Loucy (cell line): ENCODE data around the gene CCDC9B.

Experiments
- H2AFZ ChIP-seq: fragments of 200-600 bp; sonication (generic); 2 replicates; pipeline ENCODE4 v1.6.0; 2016; ENCODE audit warnings: antibody characterized with exemption, mild to moderate bottlenecking, low read length, moderate library complexity
- H3F3A ChIP-seq: fragments of 200-600 bp; 2 replicates; pipeline ENCODE4 v1.6.0; 2016; ENCODE audit warnings: antibody characterized with exemption, low read depth, mild to moderate bottlenecking
- H3K27me3 ChIP-seq: fragments of 200-600 bp; sonication (generic); 2 replicates; pipeline ENCODE4 v1.6.1; 2014; ENCODE audit warnings: low read length, mild to moderate bottlenecking; ENCODE audit not compliant: insufficient read depth, poor library complexity, severe bottlenecking
- H3K36me3 ChIP-seq: fragments of 200-600 bp; sonication (generic); 2 replicates; pipeline ENCODE4 v1.6.1; 2016; ENCODE audit warnings: low read length; ENCODE audit not compliant: insufficient read depth
- H3K4me1 ChIP-seq: fragments of 200-600 bp; sonication (generic); 2 replicates; pipeline ENCODE4 v1.5.1; 2014; ENCODE audit warnings: low read length, mild to moderate bottlenecking; ENCODE audit not compliant: insufficient read depth, poor library complexity, severe bottlenecking
- H3K4me2 ChIP-seq: fragments of 200-600 bp; sonication (generic); 2 replicates; pipeline ENCODE4 v1.6.0; 2014; ENCODE audit warnings: antibody characterized with exemption, low read length, low read depth, mild to moderate bottlenecking; ENCODE audit not compliant: poor library complexity, severe bottlenecking
- H3K4me3 ChIP-seq: fragments of 200-600 bp; sonication (generic); 2 replicates; pipeline ENCODE4 v1.5.1; 2014; ENCODE audit warnings: low read length, mild to moderate bottlenecking, mixed read lengths; ENCODE audit not compliant: poor library complexity, severe bottlenecking
- H3K79me2 ChIP-seq: fragments of 200-600 bp; sonication (generic); 2 replicates; pipeline ENCODE4 v1.6.1; 2014; ENCODE audit warnings: low read length; ENCODE audit not compliant: insufficient read depth
- H3K9ac ChIP-seq: fragments of 200-600 bp; sonication (generic); 2 replicates; pipeline ENCODE4 v1.6.0; 2014; ENCODE audit warnings: mild to moderate bottlenecking, low read depth, low read length, moderate library complexity; ENCODE audit not compliant: poor library complexity, severe bottlenecking
- H3K9me2 ChIP-seq: fragments of 200-600 bp; sonication (generic); replicated peaks from 2 replicates; pipeline ENCODE4 v1.6.1; 2016; ENCODE audit warnings: low read depth, low read length, mixed read lengths
- H3K9me3 ChIP-seq: fragments of 200-600 bp; sonication (generic); 2 replicates; pipeline ENCODE4 v1.6.1; 2014; ENCODE audit warnings: mild to moderate bottlenecking, antibody characterized with exemption, low read length, low read depth; ENCODE audit not compliant: insufficient read depth
- H4K20me1 ChIP-seq: fragments of 200-600 bp; sonication (generic); 2 replicates; pipeline ENCODE4 v1.6.0; 2014; ENCODE audit warnings: antibody characterized with exemption, low read length, mild to moderate bottlenecking; ENCODE audit not compliant: insufficient read depth, poor library complexity, severe bottlenecking
- EZH2phosphoT487 ChIP-seq: fragments of 200-600 bp; IDR thresholded peaks from 2 replicates; pipeline ENCODE4 v1.6.1; 2018; ENCODE audit warnings: antibody characterized with exemption, mild to moderate bottlenecking, moderate library complexity, borderline replicate concordance
- TF ChIP-seq, protein P1 (sequence below): fragments of 200-600 bp; sonication (generic); conservative IDR thresholded peaks from 2 replicates; pipeline ENCODE4 v1.5.1; 2014; ENCODE audit warnings: mild to moderate bottlenecking, antibody characterized with exemption, low read length

CCDC9B gene

DNA sequence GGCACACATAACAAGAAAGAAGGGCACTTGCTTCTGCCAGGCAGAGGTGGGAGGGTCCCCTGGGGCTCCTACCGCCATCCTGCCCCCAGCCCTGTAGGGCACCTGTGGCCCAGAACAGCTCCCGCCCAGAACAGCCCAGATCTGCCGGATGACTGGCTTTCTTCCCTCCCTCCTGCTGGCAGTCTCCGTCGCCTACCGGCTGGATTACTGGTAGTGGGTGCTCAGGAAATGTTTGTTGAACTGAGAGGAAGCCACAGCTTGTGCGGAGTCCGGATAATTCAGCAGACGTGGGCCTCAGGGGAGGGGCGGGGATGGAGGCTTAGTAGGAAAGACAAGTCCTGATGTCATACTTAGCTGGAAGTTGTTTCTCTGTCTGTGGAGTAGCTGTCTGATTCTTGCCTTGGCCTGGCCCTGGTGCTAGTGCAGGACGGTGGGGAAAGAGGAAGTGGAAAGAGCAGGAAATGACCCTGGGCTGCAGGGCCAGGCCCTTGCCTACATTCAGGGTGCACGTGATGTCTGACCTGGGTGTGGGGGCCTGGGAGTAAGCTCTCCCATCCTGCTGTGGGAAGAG lies 6.7 kb downstream of the CCDC9B start:
- Histone ChIP-seq H3K79me2 (peaks cover 43% of the 10 kb centered on the region), H3K9ac (peak overlapping the region; percentile 86), H3K9me3 (no peaks in the 10 kb centered on the region), H3K4me2 (peak overlapping the region; percentile 79), H3K36me3 (peaks cover 3% of the 10 kb centered on the region; the same call in 1 of the 2 replicates), H2AFZ (peak overlapping the region; percentile 5; the same call in 1 of the 2 replicates), H3K4me3 (peak overlapping the region; percentile 71), H3K27me3 (no peaks in the 10 kb centered on the region), H3K4me1 (peaks cover 82% of the 10 kb centered on the region), H4K20me1 (no peaks in the 10 kb centered on the region), H3K9me2 (no peaks in the 10 kb centered on the region), H3F3A (0 out of 2 replicates have a peak, but pooled peaks cover 3% of the 10 kb centered on the region)
- TF ChIP-seq, protein P1, sequence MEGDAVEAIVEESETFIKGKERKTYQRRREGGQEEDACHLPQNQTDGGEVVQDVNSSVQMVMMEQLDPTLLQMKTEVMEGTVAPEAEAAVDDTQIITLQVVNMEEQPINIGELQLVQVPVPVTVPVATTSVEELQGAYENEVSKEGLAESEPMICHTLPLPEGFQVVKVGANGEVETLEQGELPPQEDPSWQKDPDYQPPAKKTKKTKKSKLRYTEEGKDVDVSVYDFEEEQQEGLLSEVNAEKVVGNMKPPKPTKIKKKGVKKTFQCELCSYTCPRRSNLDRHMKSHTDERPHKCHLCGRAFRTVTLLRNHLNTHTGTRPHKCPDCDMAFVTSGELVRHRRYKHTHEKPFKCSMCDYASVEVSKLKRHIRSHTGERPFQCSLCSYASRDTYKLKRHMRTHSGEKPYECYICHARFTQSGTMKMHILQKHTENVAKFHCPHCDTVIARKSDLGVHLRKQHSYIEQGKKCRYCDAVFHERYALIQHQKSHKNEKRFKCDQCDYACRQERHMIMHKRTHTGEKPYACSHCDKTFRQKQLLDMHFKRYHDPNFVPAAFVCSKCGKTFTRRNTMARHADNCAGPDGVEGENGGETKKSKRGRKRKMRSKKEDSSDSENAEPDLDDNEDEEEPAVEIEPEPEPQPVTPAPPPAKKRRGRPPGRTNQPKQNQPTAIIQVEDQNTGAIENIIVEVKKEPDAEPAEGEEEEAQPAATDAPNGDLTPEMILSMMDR, result no peak
- no peak for TF ChIP-seq EZH2phosphoT487

DNA sequence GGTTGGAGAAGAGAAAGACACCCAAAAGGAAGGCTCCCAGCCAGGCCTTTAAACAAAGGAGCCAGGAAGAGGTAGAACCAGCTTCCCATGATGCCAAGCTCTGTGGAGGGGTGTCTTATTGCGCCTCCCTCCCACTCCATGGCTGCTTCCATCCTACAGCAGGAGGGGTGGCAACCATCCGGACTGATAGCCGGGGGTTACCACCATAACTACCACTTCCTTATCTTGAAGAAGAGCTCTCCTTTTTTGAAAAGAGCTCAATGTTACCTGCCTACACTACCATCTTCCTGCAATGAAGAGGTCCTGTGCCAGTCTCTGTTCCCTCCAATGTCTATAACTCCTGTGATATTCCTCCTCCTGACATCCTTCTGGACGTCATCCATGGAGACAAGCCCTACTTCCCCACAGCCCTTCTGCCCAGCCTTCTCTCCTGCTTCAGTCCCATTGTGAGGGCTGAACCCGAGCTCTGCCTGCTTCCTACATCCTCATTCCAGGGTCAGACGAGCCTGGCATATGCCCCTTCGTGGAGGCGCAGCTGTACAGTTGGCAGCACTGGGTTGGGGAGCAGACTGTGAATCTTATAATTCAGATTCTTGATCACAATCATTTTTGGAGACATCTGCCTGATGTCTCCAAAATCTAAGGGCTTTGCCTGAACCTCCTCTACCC lies 8.5 kb downstream of the CCDC9B start:
- Histone ChIP-seq H3K27me3 (no peaks in the 10 kb centered on the region), H3K4me2 (peak overlapping the region; percentile 79), H3K36me3 (peaks cover 3% of the 10 kb centered on the region; the same call in 1 of the 2 replicates), H3K9ac (peak overlapping the region; percentile 86), H3K4me3 (no peak overlapping the region), H4K20me1 (no peaks in the 10 kb centered on the region), H2AFZ (no peak overlapping the region), H3K9me2 (no peaks in the 10 kb centered on the region), H3K9me3 (no peaks in the 10 kb centered on the region), H3F3A (0 out of 2 replicates have a peak, but pooled peaks cover 8% of the 10 kb centered on the region), H3K79me2 (peaks cover 58% of the 10 kb centered on the region), H3K4me1 (peaks cover 96% of the 10 kb centered on the region)
- no peak for TF ChIP-seq EZH2phosphoT487
- TF ChIP-seq, protein P1, result no peak

DNA sequence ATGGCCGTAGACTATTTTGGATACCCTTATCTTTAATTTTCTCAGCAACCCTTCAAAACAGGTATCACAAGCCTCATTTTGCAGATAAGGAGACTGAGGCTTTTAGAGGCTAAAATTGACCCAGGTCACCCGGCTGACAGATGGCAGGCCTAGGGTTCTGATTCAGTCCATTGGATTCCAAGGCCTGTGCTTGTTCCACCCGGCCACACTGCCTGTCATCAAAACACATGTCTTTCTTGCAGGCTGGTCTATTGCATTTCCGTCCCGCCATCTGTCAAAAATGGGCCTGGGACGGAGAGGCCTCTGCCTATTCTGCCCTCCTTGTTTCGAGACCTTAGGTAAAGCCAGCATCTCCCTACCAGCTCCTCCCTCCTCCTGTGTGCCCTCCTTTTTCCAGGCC lies 9.1 kb downstream of the CCDC9B start:
- Histone ChIP-seq H3F3A (0 out of 2 replicates have a peak, but pooled peaks cover 8% of the 10 kb centered on the region), H3K4me1 (peaks cover 96% of the 10 kb centered on the region)
- TF ChIP-seq, protein P1, result no peak
- no peak for TF ChIP-seq EZH2phosphoT487

More for the DNA sequence above, 9.1 kb downstream of the CCDC9B start:
- no peak overlapping the region for H3K4me3 ChIP-seq
- H3K9me2 ChIP-seq, result no peaks in the 10 kb centered on the region
- H4K20me1 ChIP-seq, result no peaks in the 10 kb centered on the region
- H3K9ac ChIP-seq, result peak overlapping the region; percentile 82
- peak overlapping the region; percentile 79 for H3K4me2 ChIP-seq
- no peaks in the 10 kb centered on the region for H3K9me3 ChIP-seq
- peaks cover 64% of the 10 kb centered on the region for H3K79me2 ChIP-seq
- H3K36me3 ChIP-seq, result peaks cover 3% of the 10 kb centered on the region; the same call in 1 of the 2 replicates
- H2AFZ ChIP-seq, result no peak overlapping the region
- no peaks in the 10 kb centered on the region for H3K27me3 ChIP-seq
